Measurements from ENCODE around the gene GNG12.

GRCh38 chr1:67771749-67772148, 61.5 kb downstream of the GNG12 start:
- TF ChIP-seq, protein P1, sequence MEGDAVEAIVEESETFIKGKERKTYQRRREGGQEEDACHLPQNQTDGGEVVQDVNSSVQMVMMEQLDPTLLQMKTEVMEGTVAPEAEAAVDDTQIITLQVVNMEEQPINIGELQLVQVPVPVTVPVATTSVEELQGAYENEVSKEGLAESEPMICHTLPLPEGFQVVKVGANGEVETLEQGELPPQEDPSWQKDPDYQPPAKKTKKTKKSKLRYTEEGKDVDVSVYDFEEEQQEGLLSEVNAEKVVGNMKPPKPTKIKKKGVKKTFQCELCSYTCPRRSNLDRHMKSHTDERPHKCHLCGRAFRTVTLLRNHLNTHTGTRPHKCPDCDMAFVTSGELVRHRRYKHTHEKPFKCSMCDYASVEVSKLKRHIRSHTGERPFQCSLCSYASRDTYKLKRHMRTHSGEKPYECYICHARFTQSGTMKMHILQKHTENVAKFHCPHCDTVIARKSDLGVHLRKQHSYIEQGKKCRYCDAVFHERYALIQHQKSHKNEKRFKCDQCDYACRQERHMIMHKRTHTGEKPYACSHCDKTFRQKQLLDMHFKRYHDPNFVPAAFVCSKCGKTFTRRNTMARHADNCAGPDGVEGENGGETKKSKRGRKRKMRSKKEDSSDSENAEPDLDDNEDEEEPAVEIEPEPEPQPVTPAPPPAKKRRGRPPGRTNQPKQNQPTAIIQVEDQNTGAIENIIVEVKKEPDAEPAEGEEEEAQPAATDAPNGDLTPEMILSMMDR (IDR thresholded peaks at IDR 0.05; ENCODE audit: extremely low read depth in 1 of 2, insufficient read depth in 1 of 2, low read depth in 1 of 2, low read length in 2 of 2): no peak
- TF ChIP-seq POLR2AphosphoS5 (IDR thresholded peaks at IDR 0.05; ENCODE audit: insufficient read depth, low read depth, low read length) (no peak), GATA2 (IDR thresholded peaks at IDR 0.05; ENCODE audit: insufficient read depth, insufficient read length, low read depth, low read length) (no peak), FOS (IDR thresholded peaks at IDR 0.05; ENCODE audit: borderline replicate concordance, insufficient read depth, low read length) (no peak), POLR2A (IDR thresholded peaks at IDR 0.05; ENCODE audit: low read depth, low read length) (no peak), EZH2 (IDR thresholded peaks at IDR 0.05; ENCODE audit: borderline replicate concordance, low read depth, low read length, severe bottlenecking) (no peak), MAX (IDR thresholded peaks at IDR 0.05; ENCODE audit: insufficient read depth, insufficient read length) (no peak), JUN (IDR thresholded peaks at IDR 0.05; ENCODE audit: borderline replicate concordance, insufficient read depth, insufficient read length, low read depth) (no peak), MYC (IDR thresholded peaks at IDR 0.05; ENCODE audit: low read depth, low read length) (no peak)
